Osteoblast (primary cell): ENCODE results near the gene ANGPTL7. TPM values are rescaled to one million over a fixed set of nuclear protein-coding genes. Genes with fewer than 3 reads are reported as not detected.

Experiments used
- DNase-seq: peaks from one replicate; pipeline ENCODE4 v3.0.0; 2011; ENCODE audit warnings: low spot score, mixed read lengths; ENCODE audit not compliant: insufficient read length; ENCODE audit errors: missing footprints
- H2AFZ ChIP-seq: 2 replicates; pipeline ENCODE4 v1.6.0; 2011; ENCODE audit warnings: mild to moderate bottlenecking, low read length
- H3K27ac ChIP-seq: 2 replicates; pipeline ENCODE4 v1.5.1; 2011; ENCODE audit warnings: mild to moderate bottlenecking, low read depth, low read length, moderate library complexity
- H3K27me3 ChIP-seq: 2 replicates; pipeline ENCODE4 v1.6.0; 2012; ENCODE audit warnings: mild to moderate bottlenecking, control low read depth, inconsistent platforms, low read length, moderate library complexity; ENCODE audit not compliant: insufficient read depth
- H3K36me3 ChIP-seq: 2 replicates; pipeline ENCODE4 v1.5.1; 2011; ENCODE audit warnings: mild to moderate bottlenecking, low read length, control low read depth, moderate library complexity; ENCODE audit not compliant: insufficient read depth
- H3K4me1 ChIP-seq: 2 replicates; pipeline ENCODE4 v1.5.1; 2011; ENCODE audit warnings: mild to moderate bottlenecking, low read length, control low read depth, moderate library complexity; ENCODE audit not compliant: insufficient read depth
- H3K4me2 ChIP-seq: 2 replicates; pipeline ENCODE4 v1.6.0; 2011; ENCODE audit warnings: mild to moderate bottlenecking, low read length; ENCODE audit not compliant: insufficient read depth
- H3K4me3 ChIP-seq: fragments of 200-600 bp; sonication (generic); 3 replicates; pipeline ENCODE4 v1.5.1; 2012; ENCODE audit warnings: mild to moderate bottlenecking, low read length, inconsistent platforms; ENCODE audit not compliant: insufficient read depth
- H3K79me2 ChIP-seq: 2 replicates; pipeline ENCODE4 v1.6.0; 2012; ENCODE audit warnings: mild to moderate bottlenecking, low read length, control low read depth, inconsistent platforms; ENCODE audit not compliant: insufficient read depth
- H3K9me3 ChIP-seq: 2 replicates; pipeline ENCODE4 v1.5.1; 2011; ENCODE audit warnings: low read depth, low read length, control low read depth
- H4K20me1 ChIP-seq: 2 replicates; pipeline ENCODE4 v1.6.0; 2012; ENCODE audit warnings: mild to moderate bottlenecking, low read length, control low read depth; ENCODE audit not compliant: insufficient read depth
- total RNA-seq: library from RNA; depleted of rRNA; stranded (reverse); fragments of >200 nt; gene quantifications from 2 replicates; pipeline ENCODE4 v1.2.3, GENCODE V29; 2012
- TF ChIP-seq, protein P1 (sequence below): IDR thresholded peaks from 2 replicates; pipeline ENCODE4 v1.5.1; 2011; ENCODE audit warnings: mild to moderate bottlenecking, low read depth, low read length, moderate library complexity; ENCODE audit errors: extremely low read depth

Gene ANGPTL7
- total RNA-seq, 1 donor: not detected

DNA sequence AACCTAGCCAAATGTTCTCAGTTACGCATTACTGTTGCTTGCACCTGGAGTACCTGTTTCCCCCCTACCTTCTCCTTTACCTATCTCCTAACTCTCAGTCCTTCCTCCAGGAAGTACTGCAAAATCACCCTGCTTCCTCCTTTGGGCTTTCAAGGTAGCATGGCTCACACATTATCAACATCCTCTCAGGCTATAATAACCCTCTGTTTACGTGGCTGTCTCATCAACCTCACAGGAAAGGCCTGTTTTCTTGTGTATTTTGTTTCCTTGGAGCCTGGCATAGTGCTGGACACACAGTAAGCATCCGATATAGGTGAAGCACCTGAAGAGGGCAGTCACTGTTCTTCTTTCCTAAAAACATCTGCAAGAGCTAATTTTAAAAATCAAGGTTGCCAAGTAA is 32.7 kb upstream of the ANGPTL7 start:
- H3K9me3 ChIP-seq: no peaks in the 10 kb centered on the region
- no peak overlapping the region for H3K4me3 ChIP-seq
- TF ChIP-seq, protein P1, sequence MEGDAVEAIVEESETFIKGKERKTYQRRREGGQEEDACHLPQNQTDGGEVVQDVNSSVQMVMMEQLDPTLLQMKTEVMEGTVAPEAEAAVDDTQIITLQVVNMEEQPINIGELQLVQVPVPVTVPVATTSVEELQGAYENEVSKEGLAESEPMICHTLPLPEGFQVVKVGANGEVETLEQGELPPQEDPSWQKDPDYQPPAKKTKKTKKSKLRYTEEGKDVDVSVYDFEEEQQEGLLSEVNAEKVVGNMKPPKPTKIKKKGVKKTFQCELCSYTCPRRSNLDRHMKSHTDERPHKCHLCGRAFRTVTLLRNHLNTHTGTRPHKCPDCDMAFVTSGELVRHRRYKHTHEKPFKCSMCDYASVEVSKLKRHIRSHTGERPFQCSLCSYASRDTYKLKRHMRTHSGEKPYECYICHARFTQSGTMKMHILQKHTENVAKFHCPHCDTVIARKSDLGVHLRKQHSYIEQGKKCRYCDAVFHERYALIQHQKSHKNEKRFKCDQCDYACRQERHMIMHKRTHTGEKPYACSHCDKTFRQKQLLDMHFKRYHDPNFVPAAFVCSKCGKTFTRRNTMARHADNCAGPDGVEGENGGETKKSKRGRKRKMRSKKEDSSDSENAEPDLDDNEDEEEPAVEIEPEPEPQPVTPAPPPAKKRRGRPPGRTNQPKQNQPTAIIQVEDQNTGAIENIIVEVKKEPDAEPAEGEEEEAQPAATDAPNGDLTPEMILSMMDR: no peak
- H3K27ac ChIP-seq: peak overlapping the region; percentile 85
- H3K79me2 ChIP-seq: no peaks in the 10 kb centered on the region
- peaks cover 32% of the 10 kb centered on the region for H3K4me1 ChIP-seq
- H4K20me1 ChIP-seq: no peaks in the 10 kb centered on the region
- peaks cover 21% of the 10 kb centered on the region for H3K36me3 ChIP-seq
- no peak overlapping the region for H3K4me2 ChIP-seq
- no peaks in the 10 kb centered on the region for H3K27me3 ChIP-seq
- H2AFZ ChIP-seq: no peak overlapping the region
- no peak for DNase-seq

DNA sequence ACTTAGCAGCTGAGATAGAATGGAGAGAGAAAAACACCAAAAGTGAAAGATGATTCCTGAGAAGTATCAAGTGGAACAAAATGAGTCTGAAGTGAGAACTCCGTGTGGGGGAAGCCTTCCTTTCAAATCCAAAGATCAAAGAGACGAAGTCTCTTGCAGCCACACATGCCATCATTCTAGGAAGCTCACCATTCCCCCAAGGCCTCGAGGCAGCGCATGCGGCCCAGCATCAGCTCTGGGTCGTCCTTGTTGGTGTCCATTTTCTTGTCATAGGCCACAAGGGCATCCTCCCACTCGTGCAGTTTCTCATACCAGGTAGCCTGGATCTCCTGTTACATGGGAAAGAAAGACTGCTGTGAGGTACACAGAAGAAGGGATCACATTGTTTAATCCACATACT is 32.2 kb upstream of the ANGPTL7 start:
- no peak for DNase-seq
- peaks cover 27% of the 10 kb centered on the region for H3K4me1 ChIP-seq
- peaks cover 21% of the 10 kb centered on the region for H3K36me3 ChIP-seq
- H4K20me1 ChIP-seq: no peaks in the 10 kb centered on the region
- no peak overlapping the region for H2AFZ ChIP-seq
- H3K27me3 ChIP-seq: no peaks in the 10 kb centered on the region
- TF ChIP-seq, protein P1: no peak
- no peaks in the 10 kb centered on the region for H3K79me2 ChIP-seq
- no peak overlapping the region for H3K4me2 ChIP-seq
- no peaks in the 10 kb centered on the region for H3K9me3 ChIP-seq
- peak overlapping the region; percentile 85 for H3K27ac ChIP-seq
- H3K4me3 ChIP-seq: no peak overlapping the region

DNA sequence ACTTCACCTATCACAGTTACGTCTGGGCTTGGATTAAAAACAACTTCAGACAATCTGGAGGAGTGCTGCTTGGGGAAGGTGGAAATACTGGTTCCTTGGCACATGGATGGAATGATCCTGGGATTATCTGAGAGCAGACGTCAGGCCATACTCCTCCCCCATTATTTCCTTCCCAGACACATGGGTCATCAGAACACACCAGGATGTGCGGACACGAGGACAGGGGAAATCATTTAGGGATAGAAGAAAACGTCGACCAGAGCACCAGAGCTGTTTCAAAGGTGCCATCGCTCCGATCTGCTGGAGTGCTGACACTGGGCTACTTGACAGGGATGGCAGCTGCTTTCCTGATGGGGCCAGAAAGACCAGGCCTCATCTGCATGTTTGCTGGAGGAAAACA is 31.8 kb upstream of the ANGPTL7 start:
- H3K27ac ChIP-seq: peak overlapping the region; percentile 85
- H3K9me3 ChIP-seq: no peaks in the 10 kb centered on the region
- peaks cover 21% of the 10 kb centered on the region for H3K36me3 ChIP-seq
- TF ChIP-seq, protein P1: no peak
- peak overlapping the region; percentile 62 for H3K4me2 ChIP-seq
- H3K27me3 ChIP-seq: no peaks in the 10 kb centered on the region
- no peaks in the 10 kb centered on the region for H4K20me1 ChIP-seq
- no peak for DNase-seq
- H3K4me3 ChIP-seq: no peak overlapping the region
- H3K4me1 ChIP-seq: peaks cover 22% of the 10 kb centered on the region
- no peaks in the 10 kb centered on the region for H3K79me2 ChIP-seq
- no peak overlapping the region for H2AFZ ChIP-seq

DNA sequence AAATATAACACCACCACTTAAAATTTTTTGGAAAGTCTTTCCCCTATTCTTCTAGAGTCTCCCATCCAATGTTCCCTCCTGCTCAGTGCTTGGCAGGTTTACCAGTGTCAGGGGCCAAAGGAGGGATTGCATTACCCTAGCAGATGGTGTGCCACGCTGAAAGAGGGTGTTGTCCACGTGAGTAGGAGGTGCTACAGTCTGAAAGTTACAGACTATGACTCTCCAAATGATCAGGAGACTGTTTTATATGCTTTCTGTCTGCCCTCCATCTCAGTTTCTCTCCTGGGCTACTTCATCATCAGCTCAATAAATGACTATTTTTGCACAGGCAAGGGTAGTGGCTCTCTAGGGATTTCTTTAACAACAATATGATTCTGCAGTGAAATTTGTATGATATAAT is 31.3 kb upstream of the ANGPTL7 start:
- no peaks in the 10 kb centered on the region for H3K27me3 ChIP-seq
- TF ChIP-seq, protein P1: no peak
- peaks cover 20% of the 10 kb centered on the region for H3K4me1 ChIP-seq
- no peak overlapping the region for H3K4me3 ChIP-seq
- no peaks in the 10 kb centered on the region for H3K79me2 ChIP-seq
- DNase-seq: no peak
- H2AFZ ChIP-seq: no peak overlapping the region
- no peaks in the 10 kb centered on the region for H3K9me3 ChIP-seq
- peak overlapping the region; percentile 85 for H3K27ac ChIP-seq
- H3K36me3 ChIP-seq: peaks cover 21% of the 10 kb centered on the region
- H3K4me2 ChIP-seq: peak overlapping the region; percentile 62
- no peaks in the 10 kb centered on the region for H4K20me1 ChIP-seq
